ENCODE measurements around the gene SEPTIN1. TPM values are rescaled to one million over a fixed set of nuclear protein-coding genes. Genes with fewer than 3 reads are reported as not detected.

SEPTIN1 gene
- total RNA-seq, 2 donors from 2014 or later = 1.1 to 2.3 TPM

DNA sequence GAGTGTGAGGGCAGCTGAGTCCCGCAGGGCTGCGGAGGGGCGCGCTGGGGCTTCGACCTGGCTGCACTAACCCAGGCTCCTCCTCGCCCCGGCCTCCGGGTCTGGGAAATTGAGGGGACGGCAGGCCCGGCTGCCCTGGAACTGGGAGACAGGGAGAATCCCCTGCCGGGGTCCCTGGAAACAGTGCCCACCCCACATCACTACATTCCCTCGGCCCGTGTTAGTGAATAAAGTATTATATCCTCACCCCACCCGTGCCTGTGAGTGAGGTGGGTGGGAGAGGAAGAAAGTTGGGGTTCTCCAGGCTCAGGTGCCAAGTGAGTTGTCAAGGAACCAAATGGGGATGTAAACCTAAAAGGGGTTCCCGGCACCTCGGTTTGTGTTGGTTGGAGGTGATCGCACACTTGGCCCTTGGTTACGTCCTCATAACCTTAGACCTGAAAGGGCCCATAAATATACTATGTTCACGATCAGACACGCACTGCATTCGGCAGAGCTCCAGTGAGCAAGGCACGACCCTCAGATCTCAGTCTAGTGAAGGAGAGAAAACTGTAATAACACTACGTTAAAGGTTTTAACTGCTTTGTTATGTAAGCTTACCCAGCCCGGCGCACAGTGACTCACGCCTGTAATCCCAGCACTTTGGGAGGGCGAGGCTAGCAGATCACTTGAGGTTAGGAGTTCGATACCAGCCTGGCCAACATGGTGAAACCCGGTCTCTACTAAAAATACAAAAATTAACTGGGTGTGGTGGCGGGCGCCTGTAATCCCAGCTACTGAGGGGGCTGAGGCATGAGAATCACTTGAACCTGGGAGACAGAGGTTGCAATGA is 36.2 kb upstream of the SEPTIN1 start:
- 72 to 95% methylated on average over 14 to 27 of the region's 31 CpGs for WGBS, 2 experiments (ENCODE audit: insufficient coverage in 1 of 2, insufficient read length in 1 of 2)
- peaks cover 50% of the 10 kb centered on the region for H3K36me3 Mint-ChIP-seq (ENCODE audit: low read depth)
- Histone ChIP-seq H3K9ac (ENCODE audit: extremely low read depth, low read length, poor library complexity, severe bottlenecking) (peak overlapping the region; percentile 20), H3K27me3 (ENCODE audit: control insufficient read depth, insufficient read depth, low read length, poor library complexity, severe bottlenecking) (no peaks in the 10 kb centered on the region), H3K27ac (ENCODE audit: low read depth, low read length) (no peak overlapping the region), H3K4me1 (ENCODE audit: control insufficient read depth, insufficient read depth, low read length) (no peaks in the 10 kb centered on the region), H3K36me3 (ENCODE audit: control insufficient read depth, insufficient read depth, low read length) (peaks cover 44% of the 10 kb centered on the region), H3K9me3 (ENCODE audit: control insufficient read depth, low read length) (no peaks in the 10 kb centered on the region), H3K4me3 (ENCODE audit: low read length) (peak overlapping the region; percentile 70)
- no peaks in the 10 kb centered on the region for H3K9me3 Mint-ChIP-seq
- no peak overlapping the region for H3K27ac Mint-ChIP-seq
- peak overlapping the region; percentile 26 for H3K4me3 Mint-ChIP-seq
- DNase-seq = no peak
- no peaks in the 10 kb centered on the region for H3K27me3 Mint-ChIP-seq (ENCODE audit: insufficient read depth)
- H3K4me1 Mint-ChIP-seq = peaks cover 15% of the 10 kb centered on the region
- TF ChIP-seq CTCF (conservative IDR thresholded peaks at IDR 0.05) = peak; percentile 3

- WGBS, 2 experiments (ENCODE audit: insufficient coverage in 1 of 2, insufficient read length in 1 of 2) = 6 to 13% methylated on average over 46 to 140 of the region's 140 CpGs
- peak; percentile 95 for DNase-seq
- Mint-ChIP-seq H3K4me3 (peak overlapping the region; percentile 26), H3K9me3 (no peaks in the 10 kb centered on the region), H3K36me3 (ENCODE audit: low read depth) (peaks cover 50% of the 10 kb centered on the region), H3K4me1 (peaks cover 15% of the 10 kb centered on the region), H3K27me3 (ENCODE audit: insufficient read depth) (no peaks in the 10 kb centered on the region), H3K27ac (no peak overlapping the region)
- Histone ChIP-seq H3K27ac (ENCODE audit: low read depth, low read length) (peak overlapping the region; percentile 17), H3K4me1 (ENCODE audit: control insufficient read depth, insufficient read depth, low read length) (no peaks in the 10 kb centered on the region), H3K9ac (ENCODE audit: extremely low read depth, low read length, poor library complexity, severe bottlenecking) (peak overlapping the region; percentile 20), H3K36me3 (ENCODE audit: control insufficient read depth, insufficient read depth, low read length) (peaks cover 47% of the 10 kb centered on the region), H3K9me3 (ENCODE audit: control insufficient read depth, low read length) (no peaks in the 10 kb centered on the region), H3K27me3 (ENCODE audit: control insufficient read depth, insufficient read depth, low read length, poor library complexity, severe bottlenecking) (no peaks in the 10 kb centered on the region), H3K4me3 (ENCODE audit: low read length) (peak overlapping the region; percentile 71)
- TF ChIP-seq CTCF (conservative IDR thresholded peaks at IDR 0.05) = peak; percentile 62
Measured at GRCh38 chr16:30417529-30418349, 35.4 kb upstream of the SEPTIN1 start.

- no peaks in the 10 kb centered on the region for H3K27me3 ChIP-seq (ENCODE audit: control insufficient read depth, insufficient read depth, low read length, poor library complexity, severe bottlenecking)
- H3K27ac ChIP-seq (ENCODE audit: low read depth, low read length) = no peak overlapping the region
- H3K4me1 ChIP-seq (ENCODE audit: control insufficient read depth, insufficient read depth, low read length) = no peaks in the 10 kb centered on the region
- H3K36me3 ChIP-seq (ENCODE audit: control insufficient read depth, insufficient read depth, low read length) = peaks cover 47% of the 10 kb centered on the region
- Mint-ChIP-seq H3K27ac (no peak overlapping the region), H3K36me3 (ENCODE audit: low read depth) (peaks cover 47% of the 10 kb centered on the region), H3K27me3 (ENCODE audit: insufficient read depth) (no peaks in the 10 kb centered on the region), H3K4me1 (peaks cover 15% of the 10 kb centered on the region), H3K9me3 (no peaks in the 10 kb centered on the region), H3K4me3 (peak overlapping the region; percentile 26)
- H3K9me3 ChIP-seq (ENCODE audit: control insufficient read depth, low read length) = no peaks in the 10 kb centered on the region
- WGBS, 2 experiments (ENCODE audit: insufficient coverage in 1 of 2, insufficient read length in 1 of 2) = 76 to 93% methylated on average over 12 to 18 of the region's 18 CpGs
- no peak for DNase-seq
- no peak for TF ChIP-seq CTCF (conservative IDR thresholded peaks at IDR 0.05)
- H3K9ac ChIP-seq (ENCODE audit: extremely low read depth, low read length, poor library complexity, severe bottlenecking) = no peak overlapping the region
- H3K4me3 ChIP-seq (ENCODE audit: low read length) = peak overlapping the region; percentile 71
Measured at GRCh38 chr16:30416624-30417528, 34.5 kb upstream of the SEPTIN1 start.
